HG03280 (cell line): ENCODE results near the gene TMEM135.
"Not testable (repeated sequence)": the region's sequence is repeated elsewhere in the genome, so short reads cannot be mapped to it uniquely, and the experiment has no call there.

ENCODE experiments used
- ATAC-seq: cut with Tn5 transposase; IDR thresholded peaks from one replicate; pipeline ENCODE4 v1.9.1; 2021; ENCODE audit warnings: mild to moderate bottlenecking, moderate library complexity; ENCODE audit not compliant: unreplicated experiment

TMEM135 gene

DNA sequence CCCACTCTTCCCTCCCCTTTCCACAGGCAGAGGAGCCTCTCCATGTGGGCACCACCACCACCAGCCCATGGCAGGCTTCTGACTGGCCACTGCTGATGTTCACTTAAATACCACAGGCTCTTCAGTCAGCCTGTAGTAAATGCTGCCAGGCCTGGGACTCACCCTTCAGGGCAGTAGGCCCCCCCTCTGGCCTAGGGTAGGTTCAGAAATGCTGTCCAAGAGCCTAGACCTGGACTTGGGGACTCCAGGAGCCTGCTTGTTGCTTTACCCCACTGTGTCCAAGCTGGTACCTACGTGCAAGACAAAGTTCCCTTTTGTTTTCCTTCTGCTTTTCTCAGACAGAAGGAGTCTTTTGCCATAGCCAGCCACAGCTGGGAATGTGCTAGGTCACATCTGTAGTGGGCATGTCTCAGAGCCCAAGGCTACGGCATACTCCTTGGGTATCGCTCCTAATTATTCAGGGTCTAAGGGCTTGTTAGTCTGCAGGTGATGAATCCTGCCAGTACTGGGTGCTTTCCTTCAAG lies 38.6 kb downstream of the TMEM135 start:
- no peak for ATAC-seq

DNA sequence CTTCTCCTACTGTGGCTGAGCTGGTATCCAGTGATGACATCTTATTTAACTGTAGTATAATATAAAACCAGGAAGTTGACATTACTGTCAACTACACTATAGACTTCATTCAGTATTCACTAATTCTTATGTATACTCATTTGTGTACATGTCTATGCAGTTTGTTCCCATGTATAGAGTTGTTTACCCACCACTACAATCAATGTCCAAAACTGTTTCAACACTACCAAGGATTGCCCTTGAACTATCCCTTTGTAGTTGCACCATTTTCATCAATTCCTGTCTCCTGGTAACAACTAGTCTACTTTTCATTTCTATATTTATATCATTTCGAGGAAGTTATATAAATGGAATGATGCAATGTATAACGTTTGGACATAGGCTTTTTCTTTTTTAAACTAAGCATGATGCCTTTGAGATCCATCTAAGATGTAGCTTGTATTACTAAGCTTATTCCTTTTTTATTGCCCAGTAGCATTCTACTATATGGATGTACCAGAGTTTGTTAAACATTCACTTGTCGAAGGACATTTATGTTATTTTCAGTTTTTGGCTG lies 39.2 kb downstream of the TMEM135 start:
- no peak for ATAC-seq

GRCh38 chr11:87081358-87081757 lies 43.6 kb downstream of the TMEM135 start:
- ATAC-seq = no peak

GRCh38 chr11:87082590-87082989 lies 44.9 kb downstream of the TMEM135 start:
- ATAC-seq = no peak

- no peak for ATAC-seq
Measured at GRCh38 chr11:87083029-87083428, 45.3 kb downstream of the TMEM135 start.

GRCh38 chr11:87092159-87092558 lies 54.4 kb downstream of the TMEM135 start:
- no peak for ATAC-seq

GRCh38 chr11:87092567-87092966 lies 54.8 kb downstream of the TMEM135 start:
- no peak for ATAC-seq

DNA sequence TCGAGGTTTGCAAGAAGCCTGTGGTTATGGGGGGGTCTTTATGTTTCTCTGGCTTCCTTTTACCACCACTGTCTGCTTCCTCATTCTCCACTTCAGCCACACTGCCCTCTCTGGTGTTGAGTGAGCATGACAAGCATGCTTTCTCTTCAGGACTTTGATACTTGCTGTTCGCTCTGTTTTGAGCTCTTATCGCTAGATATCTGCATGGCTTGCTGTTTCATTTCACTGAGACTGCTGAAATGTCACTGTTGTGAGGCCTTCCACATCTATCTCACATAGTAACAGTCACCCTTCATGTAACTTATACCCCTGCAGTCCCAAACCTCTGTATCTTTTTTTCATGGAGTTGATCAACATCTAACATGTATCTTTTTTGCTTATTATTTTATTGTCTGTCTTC lies 59.8 kb downstream of the TMEM135 start:
- ATAC-seq = peak; percentile 93

DNA sequence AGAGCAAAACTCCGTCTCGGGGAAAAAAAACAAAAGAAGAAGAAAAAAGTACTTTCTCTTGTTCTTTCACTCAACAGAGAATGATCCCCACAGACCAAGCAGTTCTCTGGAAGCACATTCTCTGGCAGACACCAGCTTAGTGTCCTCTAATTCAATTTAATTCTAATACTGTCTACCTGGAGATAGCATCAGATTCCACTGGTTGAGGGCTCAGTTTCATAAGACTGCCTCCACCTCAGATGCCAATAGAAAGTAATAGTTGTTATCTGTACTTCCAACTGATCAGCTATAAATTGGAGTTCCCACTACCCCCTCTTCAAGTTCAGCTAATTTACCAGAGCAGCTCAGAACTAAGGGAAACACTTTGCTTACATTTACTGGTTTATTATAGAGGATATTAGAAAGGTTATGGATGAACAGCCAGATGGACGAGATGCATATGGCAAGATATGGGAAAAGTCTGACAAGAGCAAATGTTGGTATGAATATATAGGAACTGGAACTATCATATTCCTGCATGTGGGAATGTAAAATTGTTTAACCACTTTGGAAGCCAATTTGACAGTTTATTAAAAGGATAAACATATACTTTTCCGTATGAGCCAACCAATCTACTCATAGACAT lies 64.3 kb downstream of the TMEM135 start:
- ATAC-seq = no peak

DNA sequence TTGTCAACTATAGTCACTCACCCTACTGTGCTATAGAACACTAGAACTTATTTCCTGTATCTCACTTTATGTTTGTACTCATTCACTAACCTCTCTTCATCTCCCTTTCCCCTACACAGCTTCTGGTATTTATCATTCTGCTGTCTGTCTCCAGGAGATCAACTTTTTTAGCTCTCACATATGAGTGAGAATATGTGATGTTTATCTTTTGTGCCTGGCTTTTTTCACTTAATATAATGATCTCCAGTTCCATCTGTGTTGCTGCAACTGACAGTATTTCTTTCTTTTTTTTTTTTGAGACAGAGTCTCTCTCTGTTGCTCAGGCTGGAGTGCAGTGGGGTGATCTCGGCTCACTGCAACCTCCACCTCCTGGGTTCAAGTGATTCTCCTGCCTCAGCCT lies 68.1 kb downstream of the TMEM135 start:
- ATAC-seq = not testable (repeated sequence)

DNA sequence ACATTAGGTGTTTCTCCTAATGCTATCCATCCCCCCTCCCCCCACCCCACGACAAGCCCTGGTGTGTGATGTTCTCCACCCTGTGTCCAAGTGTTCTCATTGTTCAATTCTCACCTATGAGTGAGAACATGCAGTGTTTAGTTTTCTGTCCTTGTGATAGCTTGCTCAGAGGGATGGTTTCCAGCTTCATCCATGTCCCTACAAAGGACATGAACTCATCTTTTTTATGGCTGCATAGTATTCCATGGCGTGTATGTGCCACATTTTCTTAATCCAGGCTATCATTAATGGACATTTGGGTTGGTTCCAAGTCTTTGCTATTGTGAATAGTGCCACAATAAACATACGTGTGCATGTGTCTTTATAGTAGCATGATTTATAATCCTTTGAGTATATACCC lies 69.6 kb downstream of the TMEM135 start:
- not testable (repeated sequence) for ATAC-seq

GRCh38 chr11:87110443-87111131 lies 72.9 kb downstream of the TMEM135 start:
- no peak for ATAC-seq

DNA sequence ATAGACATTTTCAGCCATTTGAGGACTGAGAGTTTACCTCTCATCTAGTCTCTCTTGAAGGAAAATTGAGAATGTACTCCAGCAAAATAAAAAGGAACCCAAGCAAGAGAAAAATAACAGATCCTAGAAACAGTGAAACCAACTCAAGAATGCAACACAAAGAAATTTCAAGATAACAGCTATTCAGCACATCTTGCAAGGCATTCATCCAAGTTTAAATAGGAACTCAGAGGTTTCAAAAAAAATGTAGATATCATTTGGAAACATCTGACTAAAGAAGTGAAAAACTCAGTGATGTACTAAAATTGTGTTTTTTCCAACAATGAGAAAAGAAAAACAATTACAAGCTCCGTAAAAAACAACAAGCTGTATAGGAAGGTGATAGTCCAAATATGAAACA lies 76.4 kb downstream of the TMEM135 start:
- ATAC-seq = no peak

- ATAC-seq = no peak
Measured at GRCh38 chr11:87116185-87116584, 78.5 kb downstream of the TMEM135 start.

GRCh38 chr11:87120937-87121336 lies 83.2 kb downstream of the TMEM135 start:
- no peak for ATAC-seq

DNA sequence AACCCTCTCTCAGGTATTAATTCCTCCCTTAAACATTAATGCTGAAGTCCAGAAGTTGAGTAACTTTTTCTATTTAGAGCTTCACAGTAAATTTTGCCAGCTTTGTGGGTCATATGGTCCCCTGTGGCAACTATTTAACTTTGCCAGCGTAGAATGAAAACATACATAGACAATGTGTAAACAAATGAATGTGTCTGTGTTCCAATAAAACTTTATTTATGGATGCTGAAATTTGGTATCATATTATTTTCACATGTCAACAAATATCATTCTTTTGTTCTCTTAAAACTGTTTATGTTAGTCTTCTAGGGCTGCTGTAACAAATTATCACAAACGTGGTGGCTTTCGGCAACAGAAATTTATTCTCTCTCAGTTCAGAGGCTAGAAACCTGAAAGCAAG lies 85.1 kb downstream of the TMEM135 start:
- no peak for ATAC-seq

GRCh38 chr11:87125257-87125656 lies 87.5 kb downstream of the TMEM135 start:
- ATAC-seq = no peak

GRCh38 chr11:87127101-87127500 lies 89.4 kb downstream of the TMEM135 start:
- ATAC-seq = no peak

DNA sequence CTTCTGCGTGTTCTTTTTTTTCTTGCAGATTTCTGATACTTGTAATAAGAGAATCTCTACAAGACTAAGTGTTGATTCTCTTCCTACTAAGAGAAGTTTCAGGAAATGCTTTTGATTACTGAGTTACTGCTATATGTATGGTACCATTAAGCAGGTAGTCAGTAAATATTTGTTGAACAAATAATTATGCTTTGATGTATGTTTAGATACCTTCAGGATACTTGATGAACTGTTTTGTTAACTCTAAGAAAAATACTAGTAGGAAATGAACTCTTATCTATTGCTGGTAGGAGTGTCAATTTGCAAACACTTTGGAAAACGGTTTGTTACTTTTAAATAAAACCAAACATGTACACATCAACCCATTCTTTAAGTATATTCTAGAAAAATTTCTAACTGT lies 90.6 kb downstream of the TMEM135 start:
- no peak for ATAC-seq

DNA sequence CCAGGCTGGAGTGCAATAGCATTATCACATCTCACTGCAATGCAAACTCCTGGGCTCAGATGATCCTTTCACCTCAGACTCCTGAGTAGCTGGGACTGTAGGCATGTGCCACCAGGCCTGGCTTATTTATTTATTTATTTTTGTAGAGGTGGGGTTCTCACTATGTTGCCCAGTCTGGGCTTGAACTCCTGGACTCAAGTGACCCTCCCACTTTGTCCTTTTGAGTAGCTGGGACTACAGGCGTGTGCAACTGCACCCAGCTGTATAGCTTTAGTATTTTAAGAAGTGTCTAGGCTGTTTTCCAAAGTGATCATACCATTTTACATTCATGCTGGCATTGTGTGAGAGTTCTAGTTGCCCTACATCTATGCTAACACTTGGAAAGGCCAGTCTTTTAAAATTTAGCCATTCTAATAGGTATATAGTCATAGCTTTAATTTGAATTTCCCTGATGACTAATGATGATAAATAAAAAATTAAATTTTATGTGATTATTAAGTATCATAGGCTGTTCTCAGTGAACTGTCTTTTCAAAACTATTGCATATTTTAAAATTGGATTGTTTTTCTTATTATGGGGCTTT lies 96.9 kb downstream of the TMEM135 start:
- no peak for ATAC-seq

GRCh38 chr11:87136236-87136635 lies 98.5 kb downstream of the TMEM135 start:
- no peak for ATAC-seq

DNA sequence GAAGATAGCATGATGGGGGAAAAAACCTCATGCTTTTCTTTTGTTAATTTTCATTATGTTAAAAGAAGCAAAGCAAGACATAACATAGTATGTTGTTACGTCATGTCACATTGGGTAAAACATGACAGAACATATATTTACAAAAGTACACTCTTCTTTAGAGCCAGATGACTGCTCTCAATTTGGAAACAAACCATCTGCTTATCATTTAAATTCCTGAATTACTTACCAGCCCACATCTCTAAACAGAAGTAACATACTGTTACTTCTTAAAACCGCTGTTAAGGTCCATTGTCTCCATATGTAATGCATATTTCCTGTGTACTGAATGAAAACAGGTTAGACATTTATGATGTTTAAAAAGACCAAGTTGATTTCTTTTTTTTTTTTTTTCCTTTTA lies 100.0 kb downstream of the TMEM135 start:
- ATAC-seq = no peak
